ENCODE measurements around the gene TFCP2.

Gene TFCP2

DNA sequence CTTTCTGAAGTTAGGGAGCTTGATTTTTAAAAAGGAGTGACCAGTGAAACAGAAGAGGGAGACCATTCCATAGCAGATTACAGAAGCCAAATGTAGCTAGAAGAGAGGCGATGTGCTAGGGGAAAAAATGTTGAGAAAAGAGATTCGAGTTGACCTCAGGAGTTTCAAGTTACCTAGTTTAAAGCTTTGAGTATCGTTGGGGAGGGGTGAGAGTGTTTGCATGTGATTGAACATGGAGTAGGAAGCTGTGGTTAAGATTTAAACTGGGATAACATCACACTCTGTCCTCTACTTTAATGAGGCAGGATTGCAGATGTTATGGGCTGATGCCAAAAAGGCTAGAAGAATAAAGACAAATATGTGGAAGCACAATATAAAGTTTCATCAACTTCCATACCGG lies 121.1 kb downstream of the TFCP2 start:
- POLR2A ChIA-PET, result no interaction called here
- no peak for DNase-seq (ENCODE audit: extremely low spot score)

DNA sequence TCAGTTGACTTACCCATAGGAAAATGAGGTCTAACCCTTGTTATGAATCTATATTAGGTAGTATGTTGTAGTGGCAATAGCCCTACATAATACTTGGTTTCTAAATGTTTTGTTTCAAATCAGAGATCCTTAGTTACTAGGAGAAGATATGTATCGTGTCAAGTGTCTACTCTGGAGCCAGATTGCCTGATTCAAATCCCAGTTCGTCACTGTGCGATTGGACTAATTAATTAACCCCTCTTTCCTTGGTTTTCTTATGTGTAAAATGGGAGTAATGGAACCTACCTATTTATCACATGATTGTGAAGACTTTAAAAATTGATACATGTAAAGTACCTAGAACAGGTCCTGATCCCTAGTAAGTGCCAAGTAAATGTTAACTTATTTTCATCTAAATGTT lies 123.4 kb downstream of the TFCP2 start:
- CTCF ChIA-PET, result interaction anchor here (1.2 to 5.4 kb wide), 2 partner anchors 21 to 291 kb away, joined by 4 to 20 read pairs; no protein-coding TSS in a partner anchor
- DNase-seq (ENCODE audit: extremely low spot score), result no peak
- TF ChIP-seq, protein P1, sequence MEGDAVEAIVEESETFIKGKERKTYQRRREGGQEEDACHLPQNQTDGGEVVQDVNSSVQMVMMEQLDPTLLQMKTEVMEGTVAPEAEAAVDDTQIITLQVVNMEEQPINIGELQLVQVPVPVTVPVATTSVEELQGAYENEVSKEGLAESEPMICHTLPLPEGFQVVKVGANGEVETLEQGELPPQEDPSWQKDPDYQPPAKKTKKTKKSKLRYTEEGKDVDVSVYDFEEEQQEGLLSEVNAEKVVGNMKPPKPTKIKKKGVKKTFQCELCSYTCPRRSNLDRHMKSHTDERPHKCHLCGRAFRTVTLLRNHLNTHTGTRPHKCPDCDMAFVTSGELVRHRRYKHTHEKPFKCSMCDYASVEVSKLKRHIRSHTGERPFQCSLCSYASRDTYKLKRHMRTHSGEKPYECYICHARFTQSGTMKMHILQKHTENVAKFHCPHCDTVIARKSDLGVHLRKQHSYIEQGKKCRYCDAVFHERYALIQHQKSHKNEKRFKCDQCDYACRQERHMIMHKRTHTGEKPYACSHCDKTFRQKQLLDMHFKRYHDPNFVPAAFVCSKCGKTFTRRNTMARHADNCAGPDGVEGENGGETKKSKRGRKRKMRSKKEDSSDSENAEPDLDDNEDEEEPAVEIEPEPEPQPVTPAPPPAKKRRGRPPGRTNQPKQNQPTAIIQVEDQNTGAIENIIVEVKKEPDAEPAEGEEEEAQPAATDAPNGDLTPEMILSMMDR (IDR thresholded peaks at IDR 0.05; ENCODE audit: control extremely low read depth, extremely low read depth, low read depth, missing control alignments), result no peak
- POLR2A ChIA-PET, result interaction anchor here (0.7 kb wide), 1 partner anchor 1347 kb away, joined by 3 read pairs; no protein-coding TSS in a partner anchor

More for the DNA sequence above, 121.1 kb downstream of the TFCP2 start:
- TF ChIP-seq, protein P1 (IDR thresholded peaks at IDR 0.05; ENCODE audit: control extremely low read depth, extremely low read depth, low read depth, missing control alignments), result no peak
- CTCF ChIA-PET, result interaction anchor here (0.8 to 3.4 kb wide), 6 partner anchors 15 to 290 kb away, joined by 3 to 8 read pairs (median 4); no protein-coding TSS in a partner anchor

DNA sequence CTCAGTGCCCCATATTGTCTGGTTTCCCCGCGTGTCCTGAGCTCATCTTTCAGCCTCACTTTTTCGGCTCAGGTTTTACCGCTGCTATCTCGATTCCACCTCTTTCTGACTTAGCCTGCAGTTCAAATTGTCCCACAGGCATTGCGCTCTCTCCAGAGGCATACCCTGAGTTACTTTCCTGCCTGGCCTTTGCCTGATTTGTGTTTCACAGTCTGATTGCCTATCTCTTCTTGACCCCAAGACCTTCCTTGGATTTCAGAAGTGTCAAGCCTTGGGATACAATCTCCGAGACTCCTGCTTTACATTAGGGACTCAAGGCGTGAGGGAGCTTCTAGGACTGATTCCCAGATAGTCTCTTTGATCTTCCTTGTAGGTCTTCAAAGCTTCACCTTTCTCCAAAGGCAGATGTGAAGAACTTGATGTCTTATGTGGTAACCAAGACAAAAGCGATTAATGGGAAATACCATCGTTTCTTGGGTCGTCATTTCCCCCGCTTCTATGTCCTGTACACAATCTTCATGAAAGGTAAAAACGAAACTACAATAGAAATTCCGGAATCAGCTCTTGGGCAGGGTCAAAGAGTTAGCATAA lies 124.2 kb downstream of the TFCP2 start:
- DNase-seq (ENCODE audit: extremely low spot score), result no peak
- ChIA-PET POLR2A (no interaction called here), CTCF (interaction anchor here (0.7 to 5.4 kb wide), 7 partner anchors 14 to 292 kb away, joined by 3 to 20 read pairs (median 3); no protein-coding TSS in a partner anchor)
- TF ChIP-seq, protein P1 (IDR thresholded peaks at IDR 0.05; ENCODE audit: control extremely low read depth, extremely low read depth, low read depth, missing control alignments), result no peak

DNA sequence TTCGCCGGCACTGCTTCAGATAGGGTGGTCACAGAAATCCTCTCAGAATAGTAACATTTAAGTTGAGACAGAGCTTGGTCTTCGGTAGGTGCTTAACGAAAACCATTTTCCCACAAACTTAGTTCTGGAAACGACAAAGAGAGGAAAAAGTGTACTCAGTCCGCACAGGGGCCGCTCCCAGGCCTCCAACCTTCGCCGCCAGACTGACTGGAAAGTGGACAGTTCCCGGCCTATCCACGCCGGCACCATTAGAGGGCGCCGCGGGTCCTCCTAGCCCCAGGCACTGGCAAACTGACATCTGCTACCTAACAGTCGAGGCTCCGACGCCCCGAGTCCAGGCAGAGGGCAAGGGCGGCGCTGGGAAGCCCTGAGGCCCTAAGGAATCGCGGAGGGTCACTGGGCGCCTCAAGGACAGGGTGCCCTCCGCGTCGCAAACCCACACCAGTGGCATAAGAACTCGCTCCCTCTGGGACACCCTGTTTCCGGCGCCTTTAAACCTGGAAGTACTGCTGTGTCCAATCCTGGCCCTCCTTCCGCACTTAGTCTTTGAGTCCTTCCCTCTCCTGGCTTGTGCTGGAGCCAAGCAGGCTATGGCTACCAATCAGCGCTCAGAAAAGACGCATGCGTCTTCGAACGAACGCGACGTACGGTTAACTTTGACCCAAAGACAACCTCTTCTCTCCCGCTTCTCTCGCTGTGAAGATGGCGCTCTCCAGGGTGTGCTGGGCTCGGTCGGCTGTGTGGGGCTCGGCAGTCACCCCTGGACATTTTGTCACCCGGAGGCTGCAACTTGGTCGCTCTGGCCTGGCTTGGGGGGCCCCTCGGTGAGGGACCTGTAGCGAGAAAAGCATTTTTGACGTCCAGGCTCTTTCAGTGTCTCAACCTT lies 125.0 kb downstream of the TFCP2 start, which contains the start of gene LETMD1:
Gene LETMD1, plus strand, starts transcription at position 673 of the 886 bp plus-strand sequence. Its CDS starts 30 bp downstream, at position 703.
- ChIA-PET POLR2A (no interaction called here), CTCF (interaction anchor here (0.7 to 5.4 kb wide), 12 partner anchors 11 to 293 kb away, joined by 3 to 20 read pairs (median 3); partner anchors contain the start of gene DAZAP2)
- TF ChIP-seq, protein P1 (IDR thresholded peaks at IDR 0.05; ENCODE audit: control extremely low read depth, extremely low read depth, low read depth, missing control alignments), result peak; percentile 92
- DNase-seq (ENCODE audit: extremely low spot score), result peak; percentile 94
